A549 (cell line): ENCODE results near the gene ERAL1. TPM values are rescaled to one million over a fixed set of nuclear protein-coding genes. Genes with fewer than 3 reads are reported as not detected.

ENCODE experiments used
- ATAC-seq, 2 experiments: fragments of 200-7000 bp in 1 of 2; fragments of >200 bp in 1 of 2; cut with Nextera tagmentation in 1 of 2; cut with Tn5 transposase in 1 of 2; 3 replicates each; pipeline versions ENCODE4 v1.8.0 to v1.9.1; 2018 to 2020; ENCODE audit warnings: mild to moderate bottlenecking in 1 of 2, moderate library complexity in 1 of 2
- CTCF ChIA-PET: fragments of 300-600 bp; sonication (Branson Sonifier 250); formaldehyde crosslinking; extraction: SDS; loops from one replicate; lab custom pipeline; 2021; ENCODE audit warnings: antibody characterized with exemption, inconsistent platforms; lab: Yijun Ruan, JAX
- POLR2A ChIA-PET: fragments of 350-600 bp; formaldehyde crosslinking; extraction: SDS; loops from one replicate; lab custom pipeline; 2021; ENCODE audit warnings: antibody characterized with exemption, inconsistent platforms; lab: Yijun Ruan, JAX
- DNase-seq, 2 experiments: peaks; one replicate each; pipeline versions ENCODE4 v3.0.0 to v3.0.0-alpha.2; 2011 to 2016; ENCODE audit warnings: low read depth in 1 of 2, low spot score in 1 of 2
- FAIRE-seq: peaks from 2 replicates; lab custom pipeline; 2011; peaks lifted over from hg19 to GRCh38; lab: Jason Lieb, UNC
- H3K27ac ChIP-seq, 2 experiments: fragments of >200 bp; sonication (Bioruptor Twin); formaldehyde crosslinking; 3 replicates each; pipeline ENCODE4 v1.5.1; 2016 to 2017
- H3K4me1 ChIP-seq: fragments of >200 bp; sonication (Bioruptor Twin); formaldehyde crosslinking; 3 replicates; pipeline ENCODE4 v1.6.1; 2016
- H3K4me2 ChIP-seq: fragments of >200 bp; sonication (Bioruptor Twin); formaldehyde crosslinking; 3 replicates; pipeline ENCODE4 v1.6.1; 2016
- H3K4me3 ChIP-seq: fragments of >200 bp; sonication (Bioruptor Twin); formaldehyde crosslinking; 3 replicates; pipeline ENCODE4 v1.5.1; 2016
- H3K9me3 ChIP-seq: fragments of >200 bp; sonication (Bioruptor Twin); formaldehyde crosslinking; 3 replicates; pipeline ENCODE4 v1.6.1; 2016
- BHLHE40 ChIP-seq: IDR thresholded peaks from 2 replicates; pipeline ENCODE4 v1.6.1; 2012; ENCODE audit warnings: low read depth, low read length, inconsistent platforms
- CBX2 ChIP-seq: fragments of 200-600 bp; sonication (generic); IDR thresholded peaks from 2 replicates; pipeline ENCODE4 v1.6.1; 2016; ENCODE audit warnings: low read depth, mild to moderate bottlenecking, borderline replicate concordance
- CBX8 ChIP-seq: fragments of 200-600 bp; sonication (generic); IDR thresholded peaks from 2 replicates; pipeline ENCODE4 v1.6.1; 2016
- CHD2 ChIP-seq: fragments of 150-350 bp; IDR thresholded peaks from 2 replicates; pipeline ENCODE4 v1.6.1; 2014; ENCODE audit warnings: low read length; ENCODE audit not compliant: partially characterized antibody
- EP300 ChIP-seq, 2 experiments: fragments of >200 bp; sonication (Bioruptor Twin); formaldehyde crosslinking; IDR thresholded peaks; 2 replicates in 1 of 2; 3 replicates in 1 of 2; pipeline ENCODE4 v1.6.1; 2016 to 2017
- ESRRA ChIP-seq: fragments of 150-350 bp; IDR thresholded peaks from 2 replicates; pipeline ENCODE4 v1.6.1; 2014; ENCODE audit warnings: mild to moderate bottlenecking, low read length, borderline replicate concordance
- FOSL2 ChIP-seq, 2 experiments: fragments of 450-650 bp in 1 of 2; fragments of >200 bp in 1 of 2; sonication (Bioruptor Twin) in 1 of 2; formaldehyde crosslinking; IDR thresholded peaks; 2 replicates each; pipeline versions ENCODE4 v1.5.0 to v1.6.1; 2016 to 2020; ENCODE audit warnings: mild to moderate bottlenecking in 1 of 2, moderate library complexity in 1 of 2
- FOXS1 ChIP-seq: fragments of 250-450 bp; sonication (Bioruptor Pico); IDR thresholded peaks from 2 replicates; pipeline ENCODE4 v1.5.0; 2020; ENCODE audit warnings: mild to moderate bottlenecking, moderate library complexity
- GATA3 ChIP-seq: IDR thresholded peaks from 2 replicates; pipeline ENCODE4 v1.6.1; 2012; ENCODE audit warnings: borderline replicate concordance
- HDAC2 ChIP-seq: fragments of 200-600 bp; sonication (generic); IDR thresholded peaks from 2 replicates; pipeline ENCODE4 v1.6.1; 2016
- HOXB5 ChIP-seq: fragments of 250-450 bp; sonication (Bioruptor Pico); IDR thresholded peaks from 2 replicates; pipeline ENCODE4 v1.5.0; 2020; ENCODE audit warnings: mild to moderate bottlenecking, moderate library complexity
- MAZ ChIP-seq: fragments of 150-350 bp; IDR thresholded peaks from 2 replicates; pipeline ENCODE4 v1.6.1; 2014; ENCODE audit warnings: antibody characterized with exemption, low read depth, low read length, borderline replicate concordance
- MYC ChIP-seq: IDR thresholded peaks from 2 replicates; pipeline ENCODE4 v1.6.1; 2012; ENCODE audit warnings: mild to moderate bottlenecking, inconsistent platforms, low read length, improper control_type of control experiment, borderline replicate concordance
- NFE2L2 ChIP-seq: fragments of 150-350 bp; conservative IDR thresholded peaks from 2 replicates; pipeline ENCODE4 v1.6.1; 2014; ENCODE audit warnings: low read length
- NPAS2 ChIP-seq: fragments of 250-450 bp; sonication (Bioruptor Pico); IDR thresholded peaks from 2 replicates; pipeline ENCODE4 v1.8.0; 2022; ENCODE audit warnings: mild to moderate bottlenecking, moderate library complexity, borderline replicate concordance
- PHF8 ChIP-seq: fragments of 200-600 bp; sonication (generic); IDR thresholded peaks from 2 replicates; pipeline ENCODE4 v1.6.1; 2016; ENCODE audit warnings: low read depth, mild to moderate bottlenecking, antibody characterized with exemption, moderate library complexity, borderline replicate concordance
- POLR2A ChIP-seq: IDR thresholded peaks from 2 replicates; pipeline ENCODE4 v1.6.1; 2012; ENCODE audit warnings: mild to moderate bottlenecking, low read length
- POLR2AphosphoS2 ChIP-seq: conservative IDR thresholded peaks from 2 replicates; pipeline ENCODE4 v1.6.1; 2012; ENCODE audit warnings: low read length, improper control_type of control experiment, inconsistent platforms
- RAD21 ChIP-seq, 2 experiments: fragments of >200 bp in 1 of 2; sonication (Bioruptor Twin) in 1 of 2; formaldehyde crosslinking in 1 of 2; IDR thresholded peaks in 1 of 2; conservative IDR thresholded peaks in 1 of 2; 2 replicates in 1 of 2; 3 replicates in 1 of 2; pipeline ENCODE4 v1.6.1; 2012 to 2018; ENCODE audit warnings: inconsistent platforms in 1 of 2
- RARB ChIP-seq: fragments of 250-450 bp; sonication (Bioruptor Pico); IDR thresholded peaks from 2 replicates; pipeline ENCODE4 v1.8.0; 2021; ENCODE audit warnings: mild to moderate bottlenecking, moderate library complexity
- RFX5 ChIP-seq: fragments of 450-650 bp; IDR thresholded peaks from 2 replicates; pipeline ENCODE4 v1.7.1; 2014; ENCODE audit warnings: antibody characterized with exemption, mild to moderate bottlenecking, moderate library complexity
- SMC3 ChIP-seq: fragments of >200 bp; sonication (Bioruptor Twin); formaldehyde crosslinking; IDR thresholded peaks from 3 replicates; pipeline ENCODE4 v1.6.1; 2018; ENCODE audit warnings: inconsistent platforms
- SREBF2 ChIP-seq: fragments of 450-650 bp; IDR thresholded peaks from 2 replicates; pipeline ENCODE4 v1.6.1; 2014; ENCODE audit warnings: mild to moderate bottlenecking, moderate library complexity
- TP53 ChIP-seq: fragments of 250-450 bp; sonication (Bioruptor Pico); IDR thresholded peaks from 2 replicates; pipeline ENCODE4 v1.5.0; 2021; ENCODE audit warnings: mild to moderate bottlenecking, moderate library complexity
- ZSCAN20 ChIP-seq: fragments of 250-450 bp; sonication (Bioruptor Pico); IDR thresholded peaks from 2 replicates; pipeline ENCODE4 v1.8.0; 2022; ENCODE audit warnings: mild to moderate bottlenecking, moderate library complexity
- WGBS: methylation state at CpG from one replicate; pipeline ENCODE4 v1.1.6; 2017; ENCODE audit errors: missing lambda C conversion rate; 5-methylcytosine and 5-hydroxymethylcytosine counted together
- polyA minus RNA-seq: library from RNA; depleted of rRNA, polyadenylated mRNA; stranded (reverse); fragments of >200 nt; gene quantifications from 2 replicates; pipeline ENCODE4 v1.2.3, GENCODE V29; 2011; rRNA and poly(A)+ RNA removed
- polyA plus RNA-seq, 4 experiments: library from polyadenylated mRNA; depleted of rRNA in 3 of 4; stranded (reverse); fragments of >200 nt; fragmentation: RNase III in 1 of 4; extraction: RNeasy Plus Mini Kit Qiagen cat#74134 plus additional on column Dnase treatment in 1 of 4; gene quantifications; 2 replicates in 3 of 4; 3 replicates in 1 of 4; pipeline ENCODE4 v1.2.3, GENCODE V29; 2011 to 2017
- TF ChIP-seq, protein P1 (sequence below): fragments of 150-350 bp; IDR thresholded peaks from 2 replicates; pipeline ENCODE4 v1.6.1; 2014; ENCODE audit warnings: low read depth, mild to moderate bottlenecking, low read length
- TF ChIP-seq, protein P2 (sequence below): fragments of >200 bp; sonication (Bioruptor Twin); formaldehyde crosslinking; IDR thresholded peaks from 3 replicates; pipeline ENCODE4 v1.6.1; 2016
- TF ChIP-seq, protein P3 (sequence below): fragments of 250-450 bp; sonication (Bioruptor Pico); IDR thresholded peaks from 2 replicates; pipeline ENCODE4 v1.5.0; 2020; ENCODE audit warnings: low read depth, mild to moderate bottlenecking, moderate library complexity
- TF ChIP-seq, protein P4 (sequence below): IDR thresholded peaks from 2 replicates; pipeline ENCODE4 v1.6.1; 2012; ENCODE audit warnings: low read depth, borderline replicate concordance
- TF ChIP-seq, protein P5 (sequence below): fragments of 450-650 bp; IDR thresholded peaks from 2 replicates; pipeline ENCODE4 v1.6.1; 2014; ENCODE audit warnings: antibody characterized with exemption
- TF ChIP-seq, protein P6 (sequence below): IDR thresholded peaks from 2 replicates; pipeline ENCODE4 v1.6.1; 2012
- TF ChIP-seq, protein P7 (sequence below): fragments of >200 bp; sonication (Bioruptor Twin); formaldehyde crosslinking; IDR thresholded peaks from 2 replicates; pipeline ENCODE4 v1.6.1; 2016
- TF ChIP-seq, protein P8 (sequence below): IDR thresholded peaks from 2 replicates; pipeline ENCODE4 v1.6.1; 2012

ERAL1 gene
- polyA plus RNA-seq (2011; rRNA removed) (88.3 and 123 TPM in 2 replicates), polyA plus RNA-seq (2017; fragmentation: RNase III; extraction: RNeasy Plus Mini Kit Qiagen cat#74134 plus additional on column Dnase treatment) (78.8 to 80.2 TPM (median 78.9 TPM) in 3 replicates), polyA minus RNA-seq (104 and 144 TPM in 2 replicates)
- 129 and 154 TPM in 2 replicates for polyA plus RNA-seq (2012; cell fraction: cytosol; rRNA removed)
- 136 and 150 TPM in 2 replicates for polyA plus RNA-seq (2012; cell fraction: nucleus; rRNA removed)

DNA sequence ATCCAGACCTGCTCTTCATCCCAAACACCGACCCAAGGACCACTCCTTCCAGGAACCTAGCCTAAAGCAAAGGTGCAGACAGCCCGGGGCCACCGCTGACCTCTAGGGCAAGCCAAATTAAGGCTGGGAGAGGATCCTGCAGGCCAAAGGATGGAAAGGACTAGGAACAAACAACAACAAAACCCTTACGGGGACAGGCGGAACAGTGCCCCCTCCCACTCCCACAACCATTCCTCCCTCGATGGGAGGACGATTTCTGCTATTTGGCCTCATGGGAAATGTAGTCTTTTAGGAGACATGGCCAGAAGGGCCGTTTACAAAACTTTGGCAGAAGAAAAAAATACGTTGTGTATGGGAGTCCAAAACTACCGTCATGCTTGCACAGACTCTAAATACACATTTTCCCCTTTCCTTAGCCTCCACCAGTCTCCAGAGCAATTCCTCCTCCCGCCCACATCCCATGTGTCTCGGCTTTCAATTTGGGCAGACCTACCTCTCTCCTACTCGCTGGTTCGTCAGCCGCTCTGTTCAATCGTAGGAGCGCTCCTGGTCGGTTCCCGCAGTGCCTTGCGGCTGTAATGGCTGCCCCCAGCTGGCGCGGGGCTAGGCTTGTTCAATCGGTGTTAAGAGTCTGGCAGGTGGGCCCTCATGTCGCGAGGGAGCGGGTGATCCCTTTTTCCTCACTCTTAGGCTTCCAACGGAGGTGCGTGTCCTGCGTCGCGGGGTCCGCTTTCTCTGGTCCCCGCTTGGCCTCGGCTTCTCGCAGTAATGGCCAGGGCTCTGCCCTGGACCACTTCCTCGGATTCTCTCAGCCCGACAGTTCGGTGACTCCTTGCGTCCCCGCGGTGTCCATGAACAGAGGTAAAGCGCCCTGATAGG is at the start of gene ERAL1:
Gene ERAL1, plus strand, starts transcription at position 560 of the 879 bp plus-strand sequence. Its CDS starts 19 bp downstream, at position 579.
- DNase-seq (peak; percentile 90 to 98), FAIRE-seq (peak; percentile 97), ATAC-seq (peak; percentile 100)
- Histone ChIP-seq H3K4me2 (peak within 1 kb of the TSS; percentile 94), H3K9me3 (no peaks in the 10 kb centered on the region), H3K4me1 (peaks cover 11% of the 10 kb centered on the region; the same call in 2 of the 3 replicates), H3K4me3 (peak within 1 kb of the TSS; percentile 63), H3K27ac (peak within 1 kb of the TSS; percentile 84 to 88)
- CTCF ChIA-PET = interaction anchor here (2.8 kb wide), 1 partner anchor 91 kb away, joined by 19 read pairs; no protein-coding TSS in a partner anchor
- 3% methylated on average over 42 of the region's 42 CpGs for WGBS
- POLR2A ChIA-PET = interaction anchor here (1.0 kb wide), 1 partner anchor 97 kb away, joined by 4 read pairs; the partner anchor contains the start of gene PHF12
- TF ChIP-seq, protein P1, sequence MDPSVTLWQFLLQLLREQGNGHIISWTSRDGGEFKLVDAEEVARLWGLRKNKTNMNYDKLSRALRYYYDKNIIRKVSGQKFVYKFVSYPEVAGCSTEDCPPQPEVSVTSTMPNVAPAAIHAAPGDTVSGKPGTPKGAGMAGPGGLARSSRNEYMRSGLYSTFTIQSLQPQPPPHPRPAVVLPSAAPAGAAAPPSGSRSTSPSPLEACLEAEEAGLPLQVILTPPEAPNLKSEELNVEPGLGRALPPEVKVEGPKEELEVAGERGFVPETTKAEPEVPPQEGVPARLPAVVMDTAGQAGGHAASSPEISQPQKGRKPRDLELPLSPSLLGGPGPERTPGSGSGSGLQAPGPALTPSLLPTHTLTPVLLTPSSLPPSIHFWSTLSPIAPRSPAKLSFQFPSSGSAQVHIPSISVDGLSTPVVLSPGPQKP = no peak
- TF ChIP-seq PHF8 (peak; percentile 73; the same call in 1 of the 2 replicates), FOXS1 (CRISPR knock-in tag) (no peak), CHD2 (no peak), TP53 (CRISPR knock-in tag) (no peak), CBX2 (no peak), ESRRA (no peak), POLR2AphosphoS2 (no peak), HOXB5 (CRISPR knock-in tag) (no peak), CBX8 (no peak), EP300 (IDR thresholded peaks at IDR 0.05) (no peak), RARB (CRISPR knock-in tag) (no peak), SMC3 (no peak; the same call in 2 of the 3 replicates), RFX5 (no peak; the same call in 1 of the 2 replicates), HDAC2 (peak; percentile 97), MYC (peak; percentile 69; the same call in 1 of the 2 replicates), POLR2A (peak; percentile 87), BHLHE40 (no peak), NPAS2 (CRISPR knock-in tag) (no peak), SREBF2 (no peak), GATA3 (peak; percentile 33; the same call in 1 of the 2 replicates), RAD21 (conservative IDR thresholded peaks at IDR 0.05 in 1 of 2, IDR thresholded peaks at IDR 0.05 in 1 of 2) (0 out of 5 replicates have a peak, but pooled peaks of 1 of the 2 experiments have one; percentile 17), MAZ (no peak), FOSL2 (IDR thresholded peaks at IDR 0.05) (no peak), FOSL2 (CRISPR knock-in tag; IDR thresholded peaks at IDR 0.05) (no peak), NFE2L2 (no peak), ZSCAN20 (CRISPR knock-in tag) (no peak)
- TF ChIP-seq, protein P2, sequence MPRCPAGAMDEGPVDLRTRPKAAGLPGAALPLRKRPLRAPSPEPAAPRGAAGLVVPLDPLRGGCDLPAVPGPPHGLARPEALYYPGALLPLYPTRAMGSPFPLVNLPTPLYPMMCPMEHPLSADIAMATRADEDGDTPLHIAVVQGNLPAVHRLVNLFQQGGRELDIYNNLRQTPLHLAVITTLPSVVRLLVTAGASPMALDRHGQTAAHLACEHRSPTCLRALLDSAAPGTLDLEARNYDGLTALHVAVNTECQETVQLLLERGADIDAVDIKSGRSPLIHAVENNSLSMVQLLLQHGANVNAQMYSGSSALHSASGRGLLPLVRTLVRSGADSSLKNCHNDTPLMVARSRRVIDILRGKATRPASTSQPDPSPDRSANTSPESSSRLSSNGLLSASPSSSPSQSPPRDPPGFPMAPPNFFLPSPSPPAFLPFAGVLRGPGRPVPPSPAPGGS = peak; percentile 71; the same call in 2 of the 3 replicates
- TF ChIP-seq, protein P3, sequence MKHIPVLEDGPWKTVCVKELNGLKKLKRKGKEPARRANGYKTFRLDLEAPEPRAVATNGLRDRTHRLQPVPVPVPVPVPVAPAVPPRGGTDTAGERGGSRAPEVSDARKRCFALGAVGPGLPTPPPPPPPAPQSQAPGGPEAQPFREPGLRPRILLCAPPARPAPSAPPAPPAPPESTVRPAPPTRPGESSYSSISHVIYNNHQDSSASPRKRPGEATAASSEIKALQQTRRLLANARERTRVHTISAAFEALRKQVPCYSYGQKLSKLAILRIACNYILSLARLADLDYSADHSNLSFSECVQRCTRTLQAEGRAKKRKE (CRISPR knock-in tag) = no peak
- TF ChIP-seq, protein P4, sequence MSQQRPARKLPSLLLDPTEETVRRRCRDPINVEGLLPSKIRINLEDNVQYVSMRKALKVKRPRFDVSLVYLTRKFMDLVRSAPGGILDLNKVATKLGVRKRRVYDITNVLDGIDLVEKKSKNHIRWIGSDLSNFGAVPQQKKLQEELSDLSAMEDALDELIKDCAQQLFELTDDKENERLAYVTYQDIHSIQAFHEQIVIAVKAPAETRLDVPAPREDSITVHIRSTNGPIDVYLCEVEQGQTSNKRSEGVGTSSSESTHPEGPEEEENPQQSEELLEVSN = no peak
- TF ChIP-seq, protein P5, sequence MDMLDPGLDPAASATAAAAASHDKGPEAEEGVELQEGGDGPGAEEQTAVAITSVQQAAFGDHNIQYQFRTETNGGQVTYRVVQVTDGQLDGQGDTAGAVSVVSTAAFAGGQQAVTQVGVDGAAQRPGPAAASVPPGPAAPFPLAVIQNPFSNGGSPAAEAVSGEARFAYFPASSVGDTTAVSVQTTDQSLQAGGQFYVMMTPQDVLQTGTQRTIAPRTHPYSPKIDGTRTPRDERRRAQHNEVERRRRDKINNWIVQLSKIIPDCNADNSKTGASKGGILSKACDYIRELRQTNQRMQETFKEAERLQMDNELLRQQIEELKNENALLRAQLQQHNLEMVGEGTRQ = no peak
- TF ChIP-seq, protein P6, sequence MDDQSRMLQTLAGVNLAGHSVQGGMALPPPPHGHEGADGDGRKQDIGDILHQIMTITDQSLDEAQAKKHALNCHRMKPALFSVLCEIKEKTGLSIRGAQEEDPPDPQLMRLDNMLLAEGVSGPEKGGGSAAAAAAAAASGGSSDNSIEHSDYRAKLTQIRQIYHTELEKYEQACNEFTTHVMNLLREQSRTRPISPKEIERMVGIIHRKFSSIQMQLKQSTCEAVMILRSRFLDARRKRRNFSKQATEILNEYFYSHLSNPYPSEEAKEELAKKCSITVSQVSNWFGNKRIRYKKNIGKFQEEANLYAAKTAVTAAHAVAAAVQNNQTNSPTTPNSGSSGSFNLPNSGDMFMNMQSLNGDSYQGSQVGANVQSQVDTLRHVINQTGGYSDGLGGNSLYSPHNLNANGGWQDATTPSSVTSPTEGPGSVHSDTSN = no peak
- TF ChIP-seq, protein P7, sequence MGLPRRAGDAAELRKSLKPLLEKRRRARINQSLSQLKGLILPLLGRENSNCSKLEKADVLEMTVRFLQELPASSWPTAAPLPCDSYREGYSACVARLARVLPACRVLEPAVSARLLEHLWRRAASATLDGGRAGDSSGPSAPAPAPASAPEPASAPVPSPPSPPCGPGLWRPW = no peak
- TF ChIP-seq, protein P8, sequence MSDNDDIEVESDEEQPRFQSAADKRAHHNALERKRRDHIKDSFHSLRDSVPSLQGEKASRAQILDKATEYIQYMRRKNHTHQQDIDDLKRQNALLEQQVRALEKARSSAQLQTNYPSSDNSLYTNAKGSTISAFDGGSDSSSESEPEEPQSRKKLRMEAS = peak; percentile 89
